SK-N-SH (cell line): ENCODE measurements around the gene ORC1. TPM values are rescaled to one million over a fixed set of nuclear protein-coding genes. Genes with fewer than 3 reads are reported as not detected.

ENCODE experiments used
- CTCF ChIA-PET: fragments of 300-600, 350-600 bp; formaldehyde crosslinking; extraction: SDS; loops from one replicate; lab custom pipeline; 2021; lab: Yijun Ruan, JAX
- POLR2A ChIA-PET: fragments of 350-600 bp; sonication (Branson Sonifier 250); formaldehyde crosslinking; extraction: SDS; loops from one replicate; lab custom pipeline; 2020; ENCODE audit warnings: antibody characterized with exemption, inconsistent platforms; lab: Yijun Ruan, JAX
- DNase-seq: peaks from one replicate; pipeline ENCODE4 v3.0.0; 2012
- H2AFZ ChIP-seq: fragments of 200-600 bp; sonication (generic); 2 replicates; pipeline ENCODE4 v1.8.1; 2016; ENCODE audit warnings: antibody characterized with exemption, mild to moderate bottlenecking, low read depth
- H3F3A ChIP-seq: fragments of 200-600 bp; sonication (generic); replicated peaks from 2 replicates; pipeline ENCODE3; 2016; ENCODE audit warnings: antibody characterized with exemption, mild to moderate bottlenecking; ENCODE audit not compliant: insufficient read depth
- H3K27ac ChIP-seq, 2 experiments: fragments of 200-500 bp in 1 of 2; fragments of 200-600 bp in 1 of 2; sonication (Bioruptor generic) in 1 of 2; sonication (generic), shearing (Covaris generic) in 1 of 2; 2 replicates each; pipeline versions ENCODE4 v1.5.1 to v1.6.1; 2014 to 2016; ENCODE audit warnings: low read depth in 2 of 2, inconsistent platforms in 1 of 2, low read length in 1 of 2, mild to moderate bottlenecking in 1 of 2, mixed read lengths in 1 of 2
- H3K27me3 ChIP-seq: fragments of 200-600 bp; sonication (generic), shearing (Covaris generic); 2 replicates; pipeline ENCODE4 v1.6.1; 2016; ENCODE audit warnings: mixed run types; ENCODE audit not compliant: insufficient read depth
- H3K36me3 ChIP-seq, 2 experiments: fragments of 200-500 bp in 1 of 2; fragments of 200-600 bp in 1 of 2; sonication (Bioruptor generic) in 1 of 2; sonication (generic) in 1 of 2; replicated peaks in 1 of 2; 2 replicates each; pipeline versions ENCODE3 to v1.5.1; 2014 to 2016; ENCODE audit warnings: low read length in 1 of 2, mild to moderate bottlenecking in 1 of 2; ENCODE audit not compliant: insufficient read depth in 2 of 2, control insufficient read depth in 1 of 2
- H3K4me1 ChIP-seq, 2 experiments: fragments of 200-500 bp in 1 of 2; fragments of 200-600 bp in 1 of 2; sonication (Bioruptor generic) in 1 of 2; sonication (generic), shearing (Covaris generic) in 1 of 2; 2 replicates each; pipeline versions ENCODE4 v1.5.1 to v1.6.1; 2014 to 2016; ENCODE audit warnings: low read depth in 1 of 2, low read length in 1 of 2, mixed run types in 1 of 2; ENCODE audit not compliant: insufficient read depth in 2 of 2, control insufficient read depth in 1 of 2
- H3K4me2 ChIP-seq: fragments of 200-600 bp; sonication (generic), shearing (Covaris generic); 2 replicates; pipeline ENCODE4 v1.6.1; 2017; ENCODE audit warnings: mixed run types
- H3K4me3 ChIP-seq, 2 experiments: fragments of 200-500 bp in 1 of 2; fragments of 200-600 bp in 1 of 2; sonication (Bioruptor generic) in 1 of 2; sonication (generic), shearing (Covaris generic) in 1 of 2; 2 replicates each; pipeline versions ENCODE4 v1.5.1 to v1.8.1; 2014 to 2016; ENCODE audit warnings: low read depth in 2 of 2, inconsistent platforms in 1 of 2, low read length in 1 of 2, mild to moderate bottlenecking in 1 of 2, mixed read lengths in 1 of 2, moderate library complexity in 1 of 2
- H3K79me2 ChIP-seq: fragments of 200-600 bp; sonication (generic); 2 replicates; pipeline ENCODE4 v1.8.1; 2017; ENCODE audit warnings: mild to moderate bottlenecking; ENCODE audit not compliant: insufficient read depth
- H3K9ac ChIP-seq: fragments of 200-600 bp; sonication (generic); 2 replicates; pipeline ENCODE4 v1.6.1; 2017; ENCODE audit warnings: mixed run types
- H3K9me2 ChIP-seq: fragments of 200-600 bp; sonication (generic); 2 replicates; pipeline ENCODE4 v1.6.1; 2017; ENCODE audit warnings: mixed run types
- H3K9me3 ChIP-seq: fragments of 200-600 bp; sonication (generic); 2 replicates; pipeline ENCODE4 v1.6.1; 2017; ENCODE audit warnings: mixed run types, mild to moderate bottlenecking, moderate library complexity
- H4K20me1 ChIP-seq: fragments of 200-600 bp; sonication (generic); 2 replicates; pipeline ENCODE4 v1.6.1; 2017; ENCODE audit warnings: mild to moderate bottlenecking, mixed run types; ENCODE audit not compliant: insufficient read depth
- CHD2 ChIP-seq: fragments of 150-350 bp; IDR thresholded peaks from 2 replicates; pipeline ENCODE4 v1.6.1; 2018; ENCODE audit warnings: low read length; ENCODE audit not compliant: partially characterized antibody
- ELF1 ChIP-seq: IDR thresholded peaks from 2 replicates; pipeline ENCODE4 v1.4.0; 2012
- EZH2phosphoT487 ChIP-seq: fragments of 200-600 bp; sonication (generic); IDR thresholded peaks from 2 replicates; pipeline ENCODE4 v1.6.1; 2017; ENCODE audit warnings: low read depth, mixed run types, mild to moderate bottlenecking, antibody characterized with exemption, moderate library complexity, borderline replicate concordance
- FOXJ3 ChIP-seq: sonication (generic); formaldehyde crosslinking; IDR thresholded peaks from 2 replicates; pipeline ENCODE4 v1.5.1; 2020; ENCODE audit warnings: mild to moderate bottlenecking, missing genetic modification reagents
- FOXM1 ChIP-seq: IDR thresholded peaks from 2 replicates; pipeline ENCODE4 v1.4.0; 2012; ENCODE audit warnings: low read depth, mild to moderate bottlenecking
- GABPA ChIP-seq: IDR thresholded peaks from 2 replicates; pipeline ENCODE4 v1.4.0; 2012; ENCODE audit warnings: low read depth, mild to moderate bottlenecking
- IRF3 ChIP-seq: fragments of 150-350 bp; IDR thresholded peaks from 2 replicates; pipeline ENCODE4 v1.6.1; 2016; ENCODE audit warnings: mild to moderate bottlenecking, low read depth, low read length
- JUND ChIP-seq: IDR thresholded peaks from 2 replicates; pipeline ENCODE4 v1.4.0; 2012
- MAX ChIP-seq: IDR thresholded peaks from 2 replicates; pipeline ENCODE4 v1.4.0; 2012; ENCODE audit warnings: low read depth
- MXI1 ChIP-seq: IDR thresholded peaks from 2 replicates; pipeline ENCODE4 v1.6.1; 2012; ENCODE audit warnings: mild to moderate bottlenecking, low read depth, low read length, improper control_type of control experiment
- PBX3 ChIP-seq: IDR thresholded peaks from 2 replicates; pipeline ENCODE4; 2012
- POLR2AphosphoS5 ChIP-seq: IDR thresholded peaks from 2 replicates; pipeline ENCODE4 v1.6.1; 2012; ENCODE audit warnings: low read depth, low read length
- RCOR1 ChIP-seq: fragments of 150-350 bp; IDR thresholded peaks from 2 replicates; pipeline ENCODE4 v1.6.1; 2017; ENCODE audit warnings: antibody characterized with exemption, low read length
- RFX5 ChIP-seq: IDR thresholded peaks from 2 replicates; pipeline ENCODE4 v1.6.1; 2012; ENCODE audit warnings: mild to moderate bottlenecking, improper control_type of control experiment, low read length
- RXRA ChIP-seq: IDR thresholded peaks from 2 replicates; pipeline ENCODE4 v1.4.0; 2012; ENCODE audit warnings: low read depth, mild to moderate bottlenecking, borderline replicate concordance
- SMC3 ChIP-seq: IDR thresholded peaks from 2 replicates; pipeline ENCODE4 v1.6.1; 2012; ENCODE audit warnings: low read depth, low read length, improper control_type of control experiment
- TAF1 ChIP-seq: IDR thresholded peaks from 2 replicates; pipeline ENCODE4 v1.6.1; 2012; ENCODE audit warnings: low read depth, mild to moderate bottlenecking, low read length, moderate library complexity, borderline replicate concordance
- TCF12 ChIP-seq: IDR thresholded peaks from 2 replicates; pipeline ENCODE4 v1.4.0; 2012
- YY1 ChIP-seq: IDR thresholded peaks from 2 replicates; pipeline ENCODE4 v1.4.0; 2012; ENCODE audit warnings: low read depth, mild to moderate bottlenecking
- ZBTB33 ChIP-seq: IDR thresholded peaks from 2 replicates; pipeline ENCODE4 v1.4.0; 2012; ENCODE audit warnings: low read depth, borderline replicate concordance
- WGBS: methylation state at CpG from one replicate; pipeline ENCODE4 v1.1.6; 2017; ENCODE audit warnings: low lambda C conversion rate; 5-methylcytosine and 5-hydroxymethylcytosine counted together
- polyA plus RNA-seq, 3 experiments: library from polyadenylated mRNA; depleted of rRNA; stranded (reverse); fragments of >200 nt; gene quantifications; 2 replicates each; pipeline ENCODE4 v1.2.3, GENCODE V29; 2012
- TF ChIP-seq, protein P1 (sequence below): fragments of 200-600 bp; sonication (generic); IDR thresholded peaks from 2 replicates; pipeline ENCODE4 v1.6.1; 2017; ENCODE audit warnings: antibody characterized with exemption, mild to moderate bottlenecking, moderate library complexity

The ORC1 gene
- polyA plus RNA-seq, 1 of the 3 experiments (the other 2 are of a cell fraction): 5.2 TPM

GRCh38 chr1:52346653-52347052 lies 57.6 kb downstream of the ORC1 start:
- no peak overlapping the region for H2AFZ ChIP-seq
- WGBS: 96% methylated on average over 4 of the region's 4 CpGs
- no peaks in the 10 kb centered on the region for H3K27me3 ChIP-seq
- no peaks in the 10 kb centered on the region for H4K20me1 ChIP-seq
- no peak for DNase-seq
- CTCF ChIA-PET: no interaction called here
- no peaks in the 10 kb centered on the region for H3K79me2 ChIP-seq
- H3K36me3 ChIP-seq: peaks cover 12 to 22% of the 10 kb centered on the region in 2 experiments
- H3K4me1 ChIP-seq: peaks cover 0 to 5% of the 10 kb centered on the region in 2 experiments; a peak in 1 of 4 replicates
- H3K4me2 ChIP-seq: no peak overlapping the region
- TF ChIP-seq ELF1 (no peak), SMC3 (no peak), POLR2AphosphoS5 (no peak), TCF12 (no peak), RFX5 (no peak), JUND (no peak), CHD2 (no peak), RXRA (no peak), PBX3 (no peak), MAX (no peak), MXI1 (no peak), FOXJ3 (CRISPR knock-in tag) (no peak), IRF3 (no peak)
- TF ChIP-seq, protein P1, sequence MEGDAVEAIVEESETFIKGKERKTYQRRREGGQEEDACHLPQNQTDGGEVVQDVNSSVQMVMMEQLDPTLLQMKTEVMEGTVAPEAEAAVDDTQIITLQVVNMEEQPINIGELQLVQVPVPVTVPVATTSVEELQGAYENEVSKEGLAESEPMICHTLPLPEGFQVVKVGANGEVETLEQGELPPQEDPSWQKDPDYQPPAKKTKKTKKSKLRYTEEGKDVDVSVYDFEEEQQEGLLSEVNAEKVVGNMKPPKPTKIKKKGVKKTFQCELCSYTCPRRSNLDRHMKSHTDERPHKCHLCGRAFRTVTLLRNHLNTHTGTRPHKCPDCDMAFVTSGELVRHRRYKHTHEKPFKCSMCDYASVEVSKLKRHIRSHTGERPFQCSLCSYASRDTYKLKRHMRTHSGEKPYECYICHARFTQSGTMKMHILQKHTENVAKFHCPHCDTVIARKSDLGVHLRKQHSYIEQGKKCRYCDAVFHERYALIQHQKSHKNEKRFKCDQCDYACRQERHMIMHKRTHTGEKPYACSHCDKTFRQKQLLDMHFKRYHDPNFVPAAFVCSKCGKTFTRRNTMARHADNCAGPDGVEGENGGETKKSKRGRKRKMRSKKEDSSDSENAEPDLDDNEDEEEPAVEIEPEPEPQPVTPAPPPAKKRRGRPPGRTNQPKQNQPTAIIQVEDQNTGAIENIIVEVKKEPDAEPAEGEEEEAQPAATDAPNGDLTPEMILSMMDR: no peak
- TF ChIP-seq, all 33 proteins: peak for 0
- POLR2A ChIA-PET: no interaction called here
- no peaks in the 10 kb centered on the region for H3K9me2 ChIP-seq
- H3K4me3 ChIP-seq: no peak overlapping the region
- no peaks in the 10 kb centered on the region for H3K9me3 ChIP-seq
- H3K9ac ChIP-seq: no peak overlapping the region
- peaks cover 12% of the 10 kb centered on the region for H3F3A ChIP-seq
- no peak overlapping the region for H3K27ac ChIP-seq

DNA sequence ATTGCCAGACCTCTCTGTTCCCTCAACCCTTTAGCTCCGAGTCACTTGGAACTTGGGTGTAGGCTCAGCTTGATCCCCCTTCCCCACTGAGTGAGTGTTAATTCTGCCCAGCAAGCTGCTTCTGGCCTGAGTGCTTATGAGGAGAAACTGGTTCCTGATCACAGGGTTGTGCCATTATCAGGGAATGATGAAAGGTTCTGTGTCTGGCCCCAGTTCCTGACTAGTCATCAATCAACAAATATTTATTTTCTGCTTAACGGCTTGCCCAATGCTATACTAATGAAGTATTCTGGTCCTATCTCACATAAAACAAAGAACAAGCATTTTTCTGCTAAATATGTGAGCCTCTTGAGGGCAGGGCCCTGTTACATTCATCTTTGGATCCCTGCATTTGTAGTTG lies 59.0 kb downstream of the ORC1 start:
- Histone ChIP-seq H3K4me2 (no peak overlapping the region), H2AFZ (no peak overlapping the region), H3K27me3 (no peaks in the 10 kb centered on the region), H3K9me2 (no peaks in the 10 kb centered on the region), H4K20me1 (no peaks in the 10 kb centered on the region), H3K36me3 (peaks cover 8 to 26% of the 10 kb centered on the region in 2 experiments), H3K9ac (no peak overlapping the region), H3K79me2 (no peaks in the 10 kb centered on the region), H3K27ac (no peak overlapping the region), H3K4me3 (no peak overlapping the region), H3K4me1 (peaks cover 0 to 5% of the 10 kb centered on the region in 2 experiments; a peak in 1 of 4 replicates), H3K9me3 (no peaks in the 10 kb centered on the region), H3F3A (peaks cover 12% of the 10 kb centered on the region)
- POLR2A ChIA-PET: no interaction called here
- CTCF ChIA-PET: interaction anchor here (2.3 kb wide), 1 partner anchor 218 kb away, joined by 10 read pairs; no protein-coding TSS in a partner anchor
- DNase-seq: no peak
- 92% methylated on average over 1 of the region's 2 CpGs for WGBS
- TF ChIP-seq RCOR1 (no peak), JUND (no peak), TCF12 (no peak), FOXM1 (no peak), YY1 (no peak), MAX (no peak), TAF1 (no peak), GABPA (no peak), RFX5 (no peak), POLR2AphosphoS5 (no peak), IRF3 (no peak), CHD2 (no peak), ZBTB33 (no peak), EZH2phosphoT487 (no peak)
